Common myeloid progenitor, CD34-positive (primary cell): Measurements from ENCODE around the gene S100A10.
A peak's percentile ranks its signal among the peaks of the same experiment; 100 is the strongest.

Source experiments
- CTCF ChIA-PET: fragments of 350-600 bp; sonication (Branson Sonifier 250); formaldehyde crosslinking; loops from one replicate; lab custom pipeline; 2021; ENCODE audit warnings: antibody characterized with exemption; lab: Charles Lee
- POLR2A ChIA-PET: fragments of 350-600 bp; sonication (Branson Sonifier 250); formaldehyde crosslinking; loops from one replicate; lab custom pipeline; 2021; ENCODE audit warnings: antibody characterized with exemption; lab: Charles Lee
- DNase-seq, 3 donors: peaks; one replicate each; pipeline versions ENCODE4 v3.0.0 to v3.0.0-alpha.2; 2013
- H3K27ac ChIP-seq, 2 experiments: 1 replicate in 1 of 2; 2 replicates in 1 of 2; pipeline ENCODE4 v1.7.0; 2013; ENCODE audit warnings: inconsistent platforms in 2 of 2, low read length in 2 of 2, mild to moderate bottlenecking in 2 of 2, low read depth in 1 of 2, moderate library complexity in 1 of 2; ENCODE audit not compliant: severe bottlenecking in 2 of 2, insufficient read depth in 1 of 2, poor library complexity in 1 of 2
- H3K27me3 ChIP-seq, 5 experiments: replicated peaks in 2 of 5; 1 replicate in 3 of 5; 2 replicates in 2 of 5; pipeline versions ENCODE4 v1.6.1 to v1.7.0; 2013; ENCODE audit warnings: low read length in 4 of 5, mild to moderate bottlenecking in 2 of 5, moderate library complexity in 2 of 5, inconsistent platforms in 1 of 5; ENCODE audit not compliant: insufficient read depth in 5 of 5, control insufficient read depth in 4 of 5
- H3K36me3 ChIP-seq, 4 experiments: 1 replicate in 2 of 4; 2 replicates in 2 of 4; pipeline versions ENCODE4 v1.6.1 to v1.7.0; 2013; ENCODE audit warnings: low read length in 3 of 4, control low read depth in 1 of 4, mild to moderate bottlenecking in 1 of 4; ENCODE audit not compliant: control insufficient read depth in 4 of 4, insufficient read depth in 4 of 4
- H3K4me1 ChIP-seq, 4 experiments: 1 replicate in 3 of 4; 2 replicates in 1 of 4; pipeline versions ENCODE4 v1.6.1 to v1.7.1; 2013; ENCODE audit warnings: low read length in 3 of 4, mild to moderate bottlenecking in 3 of 4, control low read depth in 1 of 4, inconsistent platforms in 1 of 4, moderate library complexity in 1 of 4; ENCODE audit not compliant: control insufficient read depth in 4 of 4, insufficient read depth in 4 of 4; ENCODE audit errors: control extremely low read depth in 1 of 4
- H3K4me3 ChIP-seq, 7 experiments: 1 replicate in 4 of 7; 2 replicates in 3 of 7; pipeline versions ENCODE4 v1.5.1 to v1.7.0; 2013; ENCODE audit warnings: mild to moderate bottlenecking in 7 of 7, low read length in 6 of 7, moderate library complexity in 6 of 7, inconsistent platforms in 2 of 7, low read depth in 2 of 7, control low read depth in 1 of 7; ENCODE audit not compliant: insufficient read depth in 4 of 7, control insufficient read depth in 1 of 7; ENCODE audit errors: extremely low read depth in 1 of 7
- H3K9me3 ChIP-seq, 5 experiments: 1 replicate in 4 of 5; 2 replicates in 1 of 5; pipeline versions ENCODE4 v1.6.1 to v1.7.1; 2013; ENCODE audit warnings: low read length in 4 of 5, mild to moderate bottlenecking in 2 of 5, inconsistent platforms in 1 of 5, low read depth in 1 of 5, moderate library complexity in 1 of 5; ENCODE audit not compliant: control insufficient read depth in 4 of 5, insufficient read depth in 2 of 5; ENCODE audit errors: control extremely low read depth in 1 of 5
- WGBS: methylation state at CpG from one replicate; pipeline ENCODE4 v1.1.5; 2013; ENCODE audit not compliant: insufficient coverage; 5-methylcytosine and 5-hydroxymethylcytosine counted together

The S100A10 gene

DNA sequence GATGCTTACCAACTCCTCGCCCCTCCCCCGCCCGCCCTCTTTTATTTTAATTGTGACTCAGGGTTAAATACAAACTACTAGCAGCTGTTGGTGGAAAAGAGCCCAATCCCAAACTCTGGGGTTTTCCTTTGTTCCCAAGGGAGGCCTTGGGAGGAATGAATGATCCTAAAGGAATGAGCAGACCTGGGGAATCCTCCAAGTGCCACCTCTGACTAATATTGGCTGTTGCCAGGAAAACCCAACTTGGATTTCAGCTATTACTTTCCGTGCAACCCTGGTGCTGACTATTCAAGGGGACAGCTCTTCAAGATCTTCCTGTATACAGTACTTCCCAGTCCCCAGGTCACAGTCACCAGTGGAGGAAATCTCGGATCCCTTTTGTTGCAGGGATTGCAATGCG, 1.3 kb upstream of the S100A10 start:
- POLR2A ChIA-PET: no interaction called here
- peaks cover 0 to 4% (median 2%) of the 10 kb centered on the region in 4 experiments for H3K36me3 ChIP-seq
- WGBS: 93% methylated on average over 3 of the region's 6 CpGs
- H3K4me1 ChIP-seq: peaks cover 0 to 25% (median 20%) of the 10 kb centered on the region in 4 experiments
- H3K9me3 ChIP-seq: no peaks in the 10 kb centered on the region
- peak in 1 of 3 donors; percentile 28 for DNase-seq
- CTCF ChIA-PET: interaction anchor here (0.7 to 5.3 kb wide), 10 partner anchors 10 to 113 kb away, joined by 3 to 36 read pairs (median 4); no protein-coding TSS in a partner anchor
- H3K27ac ChIP-seq: no peak overlapping the region
- H3K27me3 ChIP-seq: peaks cover 0 to 46% (median 7%) of the 10 kb centered on the region in 5 experiments
- no peak overlapping the region for H3K4me3 ChIP-seq

DNA sequence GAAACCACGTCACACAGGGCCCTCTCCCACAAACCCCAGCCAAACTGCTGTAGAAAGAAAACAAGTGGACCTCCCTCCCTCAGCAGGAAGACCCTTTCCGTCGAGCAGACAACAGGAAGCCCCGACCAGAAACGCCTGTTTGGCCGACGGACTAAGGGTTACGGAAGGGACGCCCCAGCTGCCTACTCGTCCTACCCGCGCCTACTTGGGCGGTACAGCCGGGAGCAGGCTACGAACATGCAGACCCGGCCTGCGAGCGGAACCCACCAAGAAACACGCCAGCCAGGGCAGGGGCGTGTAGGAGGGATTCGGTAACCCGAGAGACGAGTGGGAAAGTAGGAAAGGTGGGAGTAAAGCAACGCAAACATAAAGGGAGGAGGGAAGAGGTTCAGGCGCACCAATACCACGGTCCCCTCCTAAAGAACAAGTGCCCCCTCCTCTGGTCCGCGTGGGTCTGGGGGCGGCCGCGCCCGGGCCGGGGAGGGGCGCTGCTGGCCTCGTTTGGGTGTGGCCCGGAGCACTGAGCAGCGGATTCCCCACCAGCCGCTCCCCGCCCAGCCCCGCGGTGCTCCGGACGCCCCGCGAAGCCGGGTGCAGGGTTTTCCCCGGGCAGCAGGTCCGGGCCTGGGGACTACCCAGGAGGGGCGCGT, 450 bp downstream of the S100A10 start:
- no peaks in the 10 kb centered on the region for H3K9me3 ChIP-seq
- peak overlapping the region; percentile 28 to 86 (median 72) for H3K4me3 ChIP-seq
- peak overlapping the region in 1 of 2 experiments; percentile 7 for H3K27ac ChIP-seq
- peaks cover 0 to 46% (median 5%) of the 10 kb centered on the region in 5 experiments for H3K27me3 ChIP-seq
- peaks cover 0 to 5% (median 2%) of the 10 kb centered on the region in 4 experiments for H3K36me3 ChIP-seq
- ChIA-PET CTCF (interaction anchor here (0.7 to 17.5 kb wide), 7 partner anchors 8 to 85 kb away, joined by 3 to 141 read pairs (median 7); no protein-coding TSS in a partner anchor), POLR2A (interaction anchor here (0.5 to 1.5 kb wide), 2 partner anchors 37 to 73 kb away, joined by 3 read pairs; no protein-coding TSS in a partner anchor)
- peak in 2 of 3 donors; percentile 40 to 43 for DNase-seq
- peaks cover 0 to 31% (median 23%) of the 10 kb centered on the region in 4 experiments for H3K4me1 ChIP-seq
- WGBS: under 1% methylated on average over 39 of the region's 50 CpGs

GRCh38 chr1:151992303-151993083, 1.2 kb downstream of the S100A10 start:
- 58% methylated on average over 20 of the region's 21 CpGs for WGBS
- Histone ChIP-seq H3K27ac (no peak overlapping the region), H3K4me1 (peaks cover 0 to 31% (median 23%) of the 10 kb centered on the region in 4 experiments), H3K9me3 (no peaks in the 10 kb centered on the region), H3K27me3 (peaks cover 0 to 46% (median 5%) of the 10 kb centered on the region in 5 experiments), H3K4me3 (peak overlapping the region; percentile 28 to 86 (median 72)), H3K36me3 (peaks cover 0 to 5% (median 2%) of the 10 kb centered on the region in 4 experiments)
- ChIA-PET POLR2A (interaction anchor here (0.6 to 1.5 kb wide), 2 partner anchors 72 to 482 kb away, joined by 3 read pairs; partner anchors contain the start of gene CGN), CTCF (interaction anchor here (0.7 to 17.5 kb wide), 7 partner anchors 9 to 104 kb away, joined by 3 to 141 read pairs (median 7); no protein-coding TSS in a partner anchor)
- DNase-seq: peak; percentile 42 to 58 (median 50)

GRCh38 chr1:151991663-151992302, 1.9 kb downstream of the S100A10 start:
- Histone ChIP-seq H3K4me1 (peaks cover 0 to 31% (median 23%) of the 10 kb centered on the region in 4 experiments), H3K36me3 (peaks cover 0 to 5% (median 2%) of the 10 kb centered on the region in 4 experiments), H3K9me3 (no peaks in the 10 kb centered on the region), H3K4me3 (peak overlapping the region in 4 of 7 experiments; percentile 72 to 86 (median 82)), H3K27me3 (peaks cover 0 to 46% (median 5%) of the 10 kb centered on the region in 5 experiments), H3K27ac (no peak overlapping the region)
- CTCF ChIA-PET: interaction anchor here (0.7 to 17.5 kb wide), 7 partner anchors 8 to 104 kb away, joined by 3 to 141 read pairs (median 7); no protein-coding TSS in a partner anchor
- WGBS: 100% methylated on average over 4 of the region's 6 CpGs
- POLR2A ChIA-PET: interaction anchor here (0.6 kb wide), 1 partner anchor 481 kb away, joined by 3 read pairs; the partner anchor contains the start of gene CGN
- DNase-seq: no peak

DNA sequence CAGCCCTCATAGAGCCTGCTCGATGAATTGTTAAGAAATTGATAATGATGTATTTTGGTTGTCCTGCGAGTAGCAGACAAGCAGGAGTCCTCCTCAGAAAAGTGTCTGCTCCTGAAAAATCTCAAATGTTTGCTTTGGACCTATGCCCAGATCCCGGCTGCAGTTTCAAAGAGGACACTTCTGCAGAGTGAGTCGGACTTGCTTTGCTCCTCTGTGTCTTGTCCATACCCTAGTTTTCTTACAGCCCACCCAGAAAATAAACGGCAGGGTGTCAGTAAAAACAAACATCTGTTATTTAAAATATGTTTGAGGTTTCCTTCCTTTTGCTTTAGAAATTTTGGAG, 2.8 kb downstream of the S100A10 start:
- Histone ChIP-seq H3K4me1 (peaks cover 0 to 31% (median 23%) of the 10 kb centered on the region in 4 experiments), H3K36me3 (peaks cover 0 to 8% (median 2%) of the 10 kb centered on the region in 4 experiments), H3K27ac (no peak overlapping the region), H3K27me3 (peaks cover 0 to 46% (median 5%) of the 10 kb centered on the region in 5 experiments), H3K4me3 (no peak overlapping the region), H3K9me3 (no peaks in the 10 kb centered on the region)
- DNase-seq: no peak
- WGBS: 100% methylated on average over 2 of the region's 5 CpGs
- ChIA-PET POLR2A (no interaction called here), CTCF (interaction anchor here (1.0 to 17.5 kb wide), 5 partner anchors 10 to 53 kb away, joined by 3 to 141 read pairs (median 3); no protein-coding TSS in a partner anchor)

- Histone ChIP-seq H3K27ac (no peak overlapping the region), H3K4me3 (no peak overlapping the region), H3K9me3 (no peaks in the 10 kb centered on the region), H3K27me3 (peaks cover 0 to 46% (median 5%) of the 10 kb centered on the region in 5 experiments), H3K36me3 (peaks cover 0 to 14% (median 3%) of the 10 kb centered on the region in 4 experiments), H3K4me1 (peaks cover 0 to 34% (median 23%) of the 10 kb centered on the region in 4 experiments)
- CTCF ChIA-PET: interaction anchor here (0.7 to 17.5 kb wide), 8 partner anchors 9 to 81 kb away, joined by 3 to 141 read pairs (median 3); partner anchors contain the start of gene THEM4
- no peak for DNase-seq
- POLR2A ChIA-PET: no interaction called here
- 92% methylated on average over 5 of the region's 5 CpGs for WGBS
These were observed 3.4 kb downstream of the S100A10 start for GRCh38 chr1:151990058-151990855.
